Mucosa of descending colon (tissue), 3 donors: ENCODE measurements around the gene COL11A1. TPM values are rescaled to one million over a fixed set of nuclear protein-coding genes. Genes with fewer than 3 reads are reported as not detected.
"Not testable (repeated sequence)": the region's sequence is repeated elsewhere in the genome, so short reads cannot be mapped to it uniquely, and the experiment has no call there.

Experiments
- ATAC-seq: fragments of 200-7000 bp; cut with Tn5 transposase; one replicate; pipeline ENCODE4 v1.9.1; 2020; ENCODE audit warnings: mild to moderate bottlenecking, moderate library complexity
- DNase-seq, 3 donors: peaks; one replicate each; pipeline ENCODE4 v3.0.0-alpha.2; 2020
- H3K36me3 ChIP-seq: fragments of 200-600 bp; one replicate; pipeline ENCODE4 v1.8.0; 2021; ENCODE audit warnings: low read depth, mild to moderate bottlenecking
- H3K4me1 ChIP-seq: fragments of 200-600 bp; one replicate; pipeline ENCODE4 v1.8.0; 2021; ENCODE audit warnings: low read depth, mild to moderate bottlenecking
- H3K4me3 ChIP-seq: fragments of 200-600 bp; one replicate; pipeline ENCODE4 v1.8.0; 2021; ENCODE audit warnings: mild to moderate bottlenecking
- H3K9me3 ChIP-seq: fragments of 200-600 bp; one replicate; pipeline ENCODE4 v1.8.0; 2021; ENCODE audit warnings: mild to moderate bottlenecking
- CTCF ChIP-seq: fragments of 200-600 bp; IDR thresholded peaks from one replicate; pipeline ENCODE4 v1.8.0; 2022; ENCODE audit warnings: antibody characterized with exemption, mild to moderate bottlenecking
- intact Hi-C, 2 donors: fragments of 100-400 bp; cut with DNase I in 1 of 2; cut with micrococcal nuclease in 1 of 2; formaldehyde crosslinking; loops; one replicate each; pipeline versions ENCODE4 v1.11.0 to v1.11.1; 2022; cut with DNase I, micrococcal nuclease
- total RNA-seq, 3 donors: library from RNA; stranded (reverse); fragmentation: NEBNext Ultra II Directional in 2 of 3; extraction: Animal tissue kit (Norgen Biotek cat#: 25700) in 2 of 3; gene quantifications; one replicate each; pipeline versions ENCODE4 v1.2.1 to v1.2.4, GENCODE V29; 2021 to 2023
- donor health status: DM: no; HTN: no; CAD: no; lungs with moderate emphysema.
- donor health status: DM: no; HTN: no; CAD: no.
- donor health status: DM: no; HTN: yes; CAD: no.

The COL11A1 gene
- total RNA-seq, 3 donors from 2014 or later = 0.06 to 0.82 TPM; not detected in 1

- TF ChIP-seq CTCF = no peak
- intact Hi-C loops = no loop called here
- H3K36me3 ChIP-seq = no peaks in the 10 kb centered on the region
- DNase-seq (no peak), ATAC-seq (no peak)
- H3K4me1 ChIP-seq = no peaks in the 10 kb centered on the region
- no peak overlapping the region for H3K4me3 ChIP-seq
- no peaks in the 10 kb centered on the region for H3K9me3 ChIP-seq
Measured at GRCh38 chr1:103142461-103142860, 34.1 kb upstream of the COL11A1 start.

- no peak overlapping the region for H3K4me3 ChIP-seq
- TF ChIP-seq CTCF = no peak
- intact Hi-C loops = no loop called here
- DNase-seq (no peak), ATAC-seq (no peak)
- H3K9me3 ChIP-seq = no peaks in the 10 kb centered on the region
- H3K36me3 ChIP-seq = no peaks in the 10 kb centered on the region
- no peaks in the 10 kb centered on the region for H3K4me1 ChIP-seq
Measured at GRCh38 chr1:103129796-103130195, 21.5 kb upstream of the COL11A1 start.

- no peak for TF ChIP-seq CTCF
Measured at GRCh38 chr1:103129255-103129654, 20.9 kb upstream of the COL11A1 start.

GRCh38 chr1:103128256-103128655 is 19.9 kb upstream of the COL11A1 start:
- DNase-seq, H3K4me3 ChIP-seq, H3K4me1 ChIP-seq, intact Hi-C loops, ATAC-seq, H3K36me3 ChIP-seq, H3K9me3 ChIP-seq: not testable (repeated sequence)

More at GRCh38 chr1:103129255-103129654, 20.9 kb upstream of the COL11A1 start:
- Histone ChIP-seq H3K4me3 (no peak overlapping the region), H3K36me3 (no peaks in the 10 kb centered on the region), H3K4me1 (no peaks in the 10 kb centered on the region), H3K9me3 (no peaks in the 10 kb centered on the region)
- DNase-seq (no peak), ATAC-seq (no peak)
- intact Hi-C loops = no loop called here

- no peaks in the 10 kb centered on the region for H3K9me3 ChIP-seq
- no peak overlapping the region for H3K4me3 ChIP-seq
- H3K36me3 ChIP-seq = no peaks in the 10 kb centered on the region
- intact Hi-C loops = no loop called here
- ATAC-seq (no peak), DNase-seq (no peak)
- no peaks in the 10 kb centered on the region for H3K4me1 ChIP-seq
- TF ChIP-seq CTCF = no peak
Measured at GRCh38 chr1:103125219-103125618, 16.9 kb upstream of the COL11A1 start.

- ATAC-seq = no peak
- H3K4me1 ChIP-seq = no peaks in the 10 kb centered on the region
- intact Hi-C loops = no loop called here
- H3K9me3 ChIP-seq = no peaks in the 10 kb centered on the region
- no peak for TF ChIP-seq CTCF
- no peaks in the 10 kb centered on the region for H3K36me3 ChIP-seq
- H3K4me3 ChIP-seq = no peak overlapping the region
- DNase-seq = no peak
Measured at GRCh38 chr1:103122983-103123720, 14.8 kb upstream of the COL11A1 start.
